CD4-positive, alpha-beta memory T cell (primary cell): ENCODE data around the gene WASL. TPM values are rescaled to one million over a fixed set of nuclear protein-coding genes. Genes with fewer than 3 reads are reported as not detected.
A peak's percentile ranks its signal among the peaks of the same experiment; 100 is the strongest.

Experiments used
- CTCF ChIA-PET: fragments of 350-600 bp; sonication (Branson Sonifier 250); formaldehyde crosslinking; loops from one replicate; lab custom pipeline; 2021; ENCODE audit warnings: inconsistent platforms; ENCODE audit not compliant: partially characterized antibody; lab: Charles Lee
- POLR2A ChIA-PET: fragments of 350-600 bp; sonication (Branson Sonifier 250); formaldehyde crosslinking; loops from one replicate; lab custom pipeline; 2021; ENCODE audit not compliant: partially characterized antibody; lab: Charles Lee
- DNase-seq, 5 donors: peaks; one replicate each; pipeline versions ENCODE4 v3.0.0 to v3.0.0-alpha.2; 2020 to 2022; ENCODE audit warnings: mixed read lengths in 1 of 5
- H3K27ac ChIP-seq: one replicate; pipeline ENCODE4 v1.7.0; 2013; ENCODE audit warnings: low read depth, low read length
- H3K27me3 ChIP-seq: 2 replicates; pipeline ENCODE4 v1.7.0; 2013; ENCODE audit warnings: mild to moderate bottlenecking, low read length, moderate library complexity; ENCODE audit not compliant: insufficient read depth
- H3K36me3 ChIP-seq: 2 replicates; pipeline ENCODE4 v1.7.0; 2013; ENCODE audit warnings: mild to moderate bottlenecking, low read length, moderate library complexity; ENCODE audit not compliant: insufficient read depth
- H3K4me1 ChIP-seq: 2 replicates; pipeline ENCODE4 v1.7.0; 2013; ENCODE audit warnings: mild to moderate bottlenecking, low read length, moderate library complexity; ENCODE audit not compliant: insufficient read depth
- H3K4me3 ChIP-seq, 2 donors: one replicate each; pipeline ENCODE4 v1.7.0; 2013; ENCODE audit warnings: low read length in 2 of 2, mild to moderate bottlenecking in 1 of 2
- H3K9me3 ChIP-seq, 2 donors: one replicate each; pipeline ENCODE4 v1.7.0; 2013; ENCODE audit warnings: low read length in 2 of 2, control low read depth in 1 of 2; ENCODE audit not compliant: control insufficient read depth in 1 of 2
- H3K27ac Mint-ChIP-seq, 7 donors: one replicate each; pipeline ENCODE4 v1.8.0; 2020 to 2021; ENCODE audit warnings: mixed read lengths in 7 of 7, mild to moderate bottlenecking in 6 of 7, inconsistent platforms in 3 of 7, moderate library complexity in 3 of 7
- H3K27me3 Mint-ChIP-seq, 2 donors: one replicate each; pipeline ENCODE4 v1.8.0; 2020 to 2021; ENCODE audit warnings: mixed read lengths in 2 of 2
- H3K36me3 Mint-ChIP-seq, 2 donors: one replicate each; pipeline ENCODE4 v1.8.0; 2020 to 2021; ENCODE audit warnings: mixed read lengths in 2 of 2, inconsistent platforms in 1 of 2, mild to moderate bottlenecking in 1 of 2
- H3K4me1 Mint-ChIP-seq, 4 donors: one replicate each; pipeline ENCODE4 v1.8.0; 2020 to 2021; ENCODE audit warnings: mixed read lengths in 4 of 4, mild to moderate bottlenecking in 1 of 4
- H3K4me3 Mint-ChIP-seq, 8 donors: one replicate each; pipeline ENCODE4 v1.8.0; 2020 to 2021; ENCODE audit warnings: mixed read lengths in 8 of 8, mild to moderate bottlenecking in 7 of 8, moderate library complexity in 6 of 8, inconsistent platforms in 3 of 8
- H3K9me3 Mint-ChIP-seq, 8 donors: one replicate each; pipeline ENCODE4 v1.8.0; 2020 to 2021; ENCODE audit warnings: mixed read lengths in 8 of 8, mild to moderate bottlenecking in 5 of 8, inconsistent platforms in 3 of 8, moderate library complexity in 1 of 8
- intact Hi-C: fragments of 100-400 bp; cut with micrococcal nuclease; formaldehyde crosslinking; loops from one replicate; pipeline ENCODE4 v1.15.1; 2023
- polyA plus RNA-seq, 2 donors: library from polyadenylated mRNA; unstranded; fragments of 300-500 nt; fragmentation: Illumina TruSeq; gene quantifications; one replicate each; pipeline ENCODE4 v1.2.3, GENCODE V29; 2021
- total RNA-seq, 2 experiments: library from RNA; stranded (reverse); gene quantifications; one replicate each; pipeline ENCODE4 v1.2.3, GENCODE V29; 2021

The WASL gene
- total and polyA plus RNA-seq, 4 experiments from 2014 or later: 1.9 to 13.5 (median 7.8) TPM

DNA sequence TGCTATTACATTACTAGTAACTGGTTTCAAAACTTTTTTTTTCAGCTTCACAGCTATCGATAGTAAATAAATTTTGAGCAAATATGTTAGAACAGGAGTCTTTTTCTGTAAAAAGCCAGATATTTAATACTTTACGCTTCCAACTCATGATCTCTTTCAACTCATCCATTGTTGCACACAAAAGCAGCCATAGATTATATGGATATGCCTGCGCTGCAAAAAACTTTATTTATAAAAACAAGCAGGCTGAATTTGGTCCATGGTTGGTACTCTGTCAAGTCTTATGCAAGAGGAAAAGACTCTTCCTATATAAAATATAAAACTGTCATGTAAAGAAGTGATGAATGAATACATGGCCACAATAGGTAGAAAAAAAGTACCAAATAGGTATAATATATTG lies 31.1 kb downstream of the WASL start:
- no peak for DNase-seq
- Histone ChIP-seq H3K27me3 (no peaks in the 10 kb centered on the region), H3K36me3 (no peaks in the 10 kb centered on the region), H3K4me1 (peaks cover 22% of the 10 kb centered on the region), H3K9me3 (no peaks in the 10 kb centered on the region), H3K4me3 (no peak overlapping the region), H3K27ac (no peak overlapping the region)
- ChIA-PET POLR2A (no interaction called here), CTCF (no interaction called here)
- peaks cover 37 to 71% (median 53%) of the 10 kb centered on the region in 4 donors for H3K4me1 Mint-ChIP-seq
- H3K27me3 Mint-ChIP-seq: no peaks in the 10 kb centered on the region
- H3K9me3 Mint-ChIP-seq: no peaks in the 10 kb centered on the region
- intact Hi-C loops: no loop called here
- no peak overlapping the region for H3K27ac Mint-ChIP-seq
- no peak overlapping the region for H3K4me3 Mint-ChIP-seq
- H3K36me3 Mint-ChIP-seq: peaks cover 0 to 6% of the 10 kb centered on the region in 2 donors

DNA sequence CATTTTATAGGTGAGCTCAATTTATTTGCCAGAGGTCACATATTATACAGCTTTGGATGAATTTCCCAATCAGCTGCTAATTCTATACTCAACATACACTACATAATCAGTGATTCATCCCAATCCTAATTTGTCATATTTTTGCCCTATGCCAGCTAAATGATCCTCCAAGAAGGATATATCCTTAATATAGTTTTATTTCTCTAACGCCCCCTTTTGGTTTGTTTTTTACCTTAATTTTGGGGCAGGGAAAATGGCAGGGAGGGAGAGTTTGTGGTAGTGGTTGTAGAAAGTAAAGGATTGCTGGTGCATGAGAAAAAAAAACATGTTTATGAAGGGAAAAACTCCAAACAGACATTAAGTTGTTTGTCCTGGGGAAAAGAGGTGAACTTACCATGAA lies 31.9 kb downstream of the WASL start:
- Mint-ChIP-seq H3K4me3 (no peak overlapping the region), H3K27me3 (no peaks in the 10 kb centered on the region), H3K27ac (no peak overlapping the region), H3K9me3 (no peaks in the 10 kb centered on the region), H3K36me3 (peaks cover 0 to 6% of the 10 kb centered on the region in 2 donors), H3K4me1 (peaks cover 44 to 80% (median 59%) of the 10 kb centered on the region in 4 donors)
- ChIA-PET CTCF (interaction anchor here (0.8 to 0.9 kb wide), 2 partner anchors 14 to 15 kb away, joined by 3 read pairs; no protein-coding TSS in a partner anchor), POLR2A (no interaction called here)
- DNase-seq: no peak
- peaks cover 30% of the 10 kb centered on the region for H3K4me1 ChIP-seq
- intact Hi-C loops: no loop called here
- H3K36me3 ChIP-seq: no peaks in the 10 kb centered on the region
- no peak overlapping the region for H3K4me3 ChIP-seq
- H3K27me3 ChIP-seq: no peaks in the 10 kb centered on the region
- H3K27ac ChIP-seq: no peak overlapping the region
- H3K9me3 ChIP-seq: no peaks in the 10 kb centered on the region

DNA sequence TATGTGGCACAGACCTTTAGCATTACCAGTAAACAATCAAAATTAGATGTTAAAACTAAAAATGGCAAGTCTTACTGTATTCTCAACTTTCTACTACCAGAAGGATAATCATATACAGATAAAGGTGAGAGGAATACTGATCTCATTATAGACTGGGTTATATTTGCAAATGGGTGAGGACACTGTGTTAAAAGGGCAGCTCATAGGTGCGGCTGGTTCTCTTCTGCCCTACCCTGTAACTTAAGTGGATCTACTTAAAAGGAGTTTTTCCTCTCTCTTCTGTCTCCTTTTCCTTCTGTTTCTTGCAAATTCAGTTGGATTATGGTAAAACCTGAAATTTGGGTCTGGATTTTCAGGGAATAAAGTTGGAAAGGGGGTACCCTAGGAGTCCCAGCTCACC lies 33.0 kb downstream of the WASL start:
- H3K27ac Mint-ChIP-seq: no peak overlapping the region
- H3K4me1 Mint-ChIP-seq: peaks cover 45 to 77% (median 62%) of the 10 kb centered on the region in 4 donors
- intact Hi-C loops: no loop called here
- Histone ChIP-seq H3K36me3 (no peaks in the 10 kb centered on the region), H3K4me3 (no peak overlapping the region), H3K4me1 (peaks cover 41% of the 10 kb centered on the region), H3K27ac (no peak overlapping the region), H3K9me3 (no peaks in the 10 kb centered on the region), H3K27me3 (no peaks in the 10 kb centered on the region)
- no peak for DNase-seq
- POLR2A ChIA-PET: no interaction called here
- H3K27me3 Mint-ChIP-seq: no peaks in the 10 kb centered on the region
- peaks cover 0 to 6% of the 10 kb centered on the region in 2 donors for H3K36me3 Mint-ChIP-seq
- H3K9me3 Mint-ChIP-seq: no peaks in the 10 kb centered on the region
- CTCF ChIA-PET: no interaction called here
- no peak overlapping the region for H3K4me3 Mint-ChIP-seq

DNA sequence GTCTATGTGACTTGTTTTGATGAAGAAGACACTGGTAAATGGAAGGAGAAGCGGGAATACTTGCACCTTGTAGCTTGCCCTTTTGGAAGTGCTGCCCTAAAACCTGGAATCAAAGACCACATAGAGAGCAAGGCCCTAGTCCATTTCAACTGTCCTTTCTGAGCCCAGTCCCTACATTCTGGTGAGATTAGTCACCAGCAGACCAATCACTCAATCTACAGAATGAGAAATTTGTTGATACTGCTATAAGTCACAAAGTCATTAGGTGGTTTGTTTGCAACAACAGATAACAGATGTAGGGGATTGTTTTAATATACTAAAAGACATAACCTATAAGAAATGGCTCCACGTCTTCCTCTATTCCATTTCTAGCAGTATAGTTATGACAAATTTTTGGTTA lies 33.6 kb downstream of the WASL start:
- peaks cover 46% of the 10 kb centered on the region for H3K4me1 ChIP-seq
- Mint-ChIP-seq H3K4me1 (peaks cover 49 to 76% (median 64%) of the 10 kb centered on the region in 4 donors), H3K4me3 (no peak overlapping the region), H3K36me3 (peaks cover 0 to 6% of the 10 kb centered on the region in 2 donors), H3K9me3 (no peaks in the 10 kb centered on the region), H3K27me3 (no peaks in the 10 kb centered on the region), H3K27ac (no peak overlapping the region)
- H3K4me3 ChIP-seq: no peak overlapping the region
- H3K36me3 ChIP-seq: no peaks in the 10 kb centered on the region
- no peaks in the 10 kb centered on the region for H3K9me3 ChIP-seq
- H3K27ac ChIP-seq: no peak overlapping the region
- ChIA-PET POLR2A (no interaction called here), CTCF (no interaction called here)
- intact Hi-C loops: no loop called here
- DNase-seq: no peak
- no peaks in the 10 kb centered on the region for H3K27me3 ChIP-seq

DNA sequence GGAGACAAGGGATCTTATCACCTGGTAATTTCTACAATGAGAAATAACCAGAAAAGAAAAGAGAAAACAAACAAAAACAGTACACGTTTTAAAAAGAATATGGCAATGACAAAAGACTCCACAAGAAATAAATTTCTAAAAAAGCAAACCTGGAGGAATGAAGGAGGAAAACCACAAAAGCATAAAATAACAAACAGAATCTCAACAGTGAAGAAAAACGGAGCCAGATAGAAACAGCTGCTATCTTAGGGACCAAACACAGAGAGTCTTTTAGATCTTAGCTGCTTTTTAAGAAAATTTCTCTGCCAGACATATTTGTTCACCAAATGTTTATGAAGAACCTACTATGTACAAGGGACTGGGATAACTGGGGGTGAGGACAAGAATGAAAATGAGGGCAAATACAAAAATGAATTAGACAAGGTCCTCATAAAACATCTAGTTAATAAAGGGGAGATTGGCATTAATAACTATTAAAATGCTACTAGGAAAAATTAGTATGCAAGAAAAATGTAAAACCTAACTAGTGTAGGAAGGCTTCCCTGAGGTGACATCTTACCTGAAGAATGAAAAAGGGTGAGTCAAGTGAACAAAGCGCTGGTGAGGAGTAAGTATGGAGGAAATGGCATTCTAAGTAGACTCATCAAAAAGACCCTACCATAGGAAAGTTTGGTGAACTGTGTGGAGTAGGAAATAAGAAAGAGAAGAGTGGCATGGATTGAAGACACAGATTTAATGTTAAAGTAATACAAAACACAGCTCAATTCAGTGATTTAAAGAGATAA lies 34.3 kb downstream of the WASL start:
- Mint-ChIP-seq H3K4me3 (peak overlapping the region in 1 of 8 donors; percentile 1), H3K36me3 (peaks cover 0 to 6% of the 10 kb centered on the region in 2 donors), H3K9me3 (no peaks in the 10 kb centered on the region), H3K27me3 (no peaks in the 10 kb centered on the region), H3K4me1 (peaks cover 45 to 69% (median 59%) of the 10 kb centered on the region in 4 donors), H3K27ac (peak overlapping the region in 5 of 7 donors; percentile 1 to 33 (median 13))
- no peaks in the 10 kb centered on the region for H3K36me3 ChIP-seq
- peaks cover 44% of the 10 kb centered on the region for H3K4me1 ChIP-seq
- no peaks in the 10 kb centered on the region for H3K27me3 ChIP-seq
- intact Hi-C loops: loop anchor here (5.0 kb wide), 1 partner anchor 33 kb away; the partner anchor contains the start of gene WASL
- POLR2A ChIA-PET: no interaction called here
- no peaks in the 10 kb centered on the region for H3K9me3 ChIP-seq
- no peak overlapping the region for H3K27ac ChIP-seq
- no peak for DNase-seq
- CTCF ChIA-PET: no interaction called here
- no peak overlapping the region for H3K4me3 ChIP-seq

DNA sequence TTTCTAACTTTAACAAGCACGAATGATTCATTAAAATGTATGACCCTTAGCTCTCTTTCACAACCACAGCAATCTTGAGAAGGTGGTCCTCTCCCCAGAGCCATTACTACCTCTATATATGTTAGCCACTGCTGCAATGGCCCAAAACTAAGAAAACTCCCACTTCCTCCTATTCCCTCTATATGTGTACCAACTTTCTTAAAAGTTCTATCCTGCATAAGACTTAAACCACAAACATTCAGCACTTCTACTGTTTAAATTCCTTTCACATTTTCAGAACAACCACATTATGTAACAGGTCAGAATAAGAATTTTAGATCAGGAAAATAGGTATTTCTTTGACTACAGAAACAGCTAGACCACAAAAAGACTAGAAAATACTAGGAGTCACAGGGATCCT lies 36.2 kb downstream of the WASL start:
- ChIA-PET CTCF (no interaction called here), POLR2A (no interaction called here)
- H3K4me3 ChIP-seq: no peak overlapping the region
- Mint-ChIP-seq H3K4me3 (peak overlapping the region in 5 of 8 donors; percentile 0 to 68 (median 29)), H3K36me3 (peaks cover 14 to 16% of the 10 kb centered on the region in 2 donors), H3K4me1 (peaks cover 40 to 62% (median 53%) of the 10 kb centered on the region in 4 donors), H3K9me3 (no peaks in the 10 kb centered on the region), H3K27ac (peak overlapping the region in 3 of 7 donors; percentile 1 to 41 (median 3)), H3K27me3 (no peaks in the 10 kb centered on the region)
- H3K4me1 ChIP-seq: peaks cover 37% of the 10 kb centered on the region
- H3K27ac ChIP-seq: no peak overlapping the region
- H3K27me3 ChIP-seq: no peaks in the 10 kb centered on the region
- no peak for DNase-seq
- H3K36me3 ChIP-seq: peaks cover 2% of the 10 kb centered on the region
- no peaks in the 10 kb centered on the region for H3K9me3 ChIP-seq
- intact Hi-C loops: loop anchor here (5.0 kb wide), 1 partner anchor 35 kb away; the partner anchor contains the start of gene WASL

DNA sequence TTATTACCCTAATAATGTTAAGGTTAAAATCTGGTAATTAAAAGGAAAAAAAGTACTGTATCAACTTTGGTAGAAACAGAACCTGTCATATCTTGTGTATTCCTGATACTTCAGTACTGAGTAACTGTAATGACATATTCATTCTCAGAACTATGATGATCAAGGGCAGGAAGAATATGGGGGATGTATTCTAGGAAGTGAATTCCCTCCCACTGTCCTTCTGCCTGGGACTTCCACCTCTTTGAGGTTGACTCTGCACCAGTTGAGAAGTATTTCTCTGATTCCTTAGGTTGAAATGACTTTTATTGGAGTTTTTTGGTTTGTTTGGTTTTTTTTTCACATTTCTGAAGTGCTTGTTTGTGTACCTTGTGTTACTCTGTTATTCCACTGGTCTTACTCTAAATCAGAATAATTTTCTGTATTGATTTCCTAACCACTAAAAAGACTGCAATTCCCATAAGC lies 36.9 kb downstream of the WASL start:
- no peaks in the 10 kb centered on the region for H3K27me3 ChIP-seq
- Mint-ChIP-seq H3K36me3 (peaks cover 17 to 18% of the 10 kb centered on the region in 2 donors), H3K9me3 (no peaks in the 10 kb centered on the region), H3K4me1 (peaks cover 40 to 56% (median 51%) of the 10 kb centered on the region in 4 donors), H3K27ac (peak overlapping the region in 3 of 7 donors; percentile 17 to 61 (median 22)), H3K4me3 (peak overlapping the region in 6 of 8 donors; percentile 2 to 74 (median 23)), H3K27me3 (no peaks in the 10 kb centered on the region)
- H3K4me1 ChIP-seq: peaks cover 37% of the 10 kb centered on the region
- H3K9me3 ChIP-seq: no peaks in the 10 kb centered on the region
- CTCF ChIA-PET: no interaction called here
- H3K27ac ChIP-seq: no peak overlapping the region
- H3K4me3 ChIP-seq: no peak overlapping the region
- POLR2A ChIA-PET: no interaction called here
- intact Hi-C loops: loop anchor here (5.0 kb wide), 1 partner anchor 35 kb away; the partner anchor contains the start of gene WASL
- DNase-seq: no peak
- H3K36me3 ChIP-seq: peaks cover 9% of the 10 kb centered on the region
